Umbilical cord (tissue), 2 donors: ENCODE results near the gene FAM20A. TPM values are rescaled to one million over a fixed set of nuclear protein-coding genes. Genes with fewer than 3 reads are reported as not detected.
A peak's percentile ranks its signal among the peaks of the same experiment; 100 is the strongest.
"Not testable (repeated sequence)": the region's sequence is repeated elsewhere in the genome, so short reads cannot be mapped to it uniquely, and the experiment has no call there.

Experiments
- DNase-seq: peaks from one replicate; pipeline ENCODE4 v3.0.0-alpha.2; 2015; ENCODE audit warnings: low spot score
- total RNA-seq: library from RNA; depleted of rRNA; stranded (reverse); fragments of >200 nt; gene quantifications from one replicate; pipeline ENCODE4 v1.2.3, GENCODE V29; 2014; ENCODE audit warnings: low replicate concordance; ENCODE audit not compliant: insufficient read depth

Gene FAM20A
- total RNA-seq, 1 donor from 2014 or later: 10.8 TPM

- DNase-seq: no peak
Observed at GRCh38 chr17:68589086-68589485, 12.1 kb downstream of the FAM20A start.

GRCh38 chr17:68588362-68588761 lies 12.8 kb downstream of the FAM20A start:
- no peak for DNase-seq

- no peak for DNase-seq
Observed at GRCh38 chr17:68587847-68588246, 13.3 kb downstream of the FAM20A start.

GRCh38 chr17:68587026-68587425 lies 14.1 kb downstream of the FAM20A start:
- DNase-seq: no peak

- no peak for DNase-seq
Observed at GRCh38 chr17:68585643-68586042, 15.5 kb downstream of the FAM20A start.

- no peak for DNase-seq
Observed at GRCh38 chr17:68584581-68585303, 16.4 kb downstream of the FAM20A start.

- not testable (repeated sequence) for DNase-seq
Observed at GRCh38 chr17:68582867-68583266, 18.3 kb downstream of the FAM20A start.

GRCh38 chr17:68581863-68582645 lies 19.1 kb downstream of the FAM20A start:
- no peak for DNase-seq

- DNase-seq: no peak
Observed at GRCh38 chr17:68580236-68580770, 20.9 kb downstream of the FAM20A start.

GRCh38 chr17:68579194-68579927 lies 21.8 kb downstream of the FAM20A start:
- DNase-seq: no peak

- no peak for DNase-seq
Observed at GRCh38 chr17:68578236-68578635, 22.9 kb downstream of the FAM20A start.

GRCh38 chr17:68577497-68577821 lies 23.7 kb downstream of the FAM20A start:
- no peak for DNase-seq

- peak; percentile 51 for DNase-seq
Observed at GRCh38 chr17:68576811-68577496, 24.2 kb downstream of the FAM20A start.

GRCh38 chr17:68576137-68576536 lies 25.0 kb downstream of the FAM20A start:
- no peak for DNase-seq

- no peak for DNase-seq
Observed at GRCh38 chr17:68573338-68573737, 27.8 kb downstream of the FAM20A start.

GRCh38 chr17:68572138-68572842 lies 28.9 kb downstream of the FAM20A start:
- peak; percentile 49 for DNase-seq

- DNase-seq: no peak
Observed at GRCh38 chr17:68570526-68570925, 30.6 kb downstream of the FAM20A start.

- no peak for DNase-seq
Observed at GRCh38 chr17:68569346-68569745, 31.8 kb downstream of the FAM20A start.

- DNase-seq: no peak
Observed at GRCh38 chr17:68568581-68568980, 32.6 kb downstream of the FAM20A start.

- DNase-seq: no peak
Observed at GRCh38 chr17:68567581-68567980, 33.6 kb downstream of the FAM20A start.

GRCh38 chr17:68567035-68567434 lies 34.1 kb downstream of the FAM20A start:
- DNase-seq: no peak
